ENCODE data around the gene KRT24. TPM values are rescaled to one million over a fixed set of nuclear protein-coding genes. Genes with fewer than 3 reads are reported as not detected.

Gene KRT24
- not detected in 2 replicates for total RNA-seq

DNA sequence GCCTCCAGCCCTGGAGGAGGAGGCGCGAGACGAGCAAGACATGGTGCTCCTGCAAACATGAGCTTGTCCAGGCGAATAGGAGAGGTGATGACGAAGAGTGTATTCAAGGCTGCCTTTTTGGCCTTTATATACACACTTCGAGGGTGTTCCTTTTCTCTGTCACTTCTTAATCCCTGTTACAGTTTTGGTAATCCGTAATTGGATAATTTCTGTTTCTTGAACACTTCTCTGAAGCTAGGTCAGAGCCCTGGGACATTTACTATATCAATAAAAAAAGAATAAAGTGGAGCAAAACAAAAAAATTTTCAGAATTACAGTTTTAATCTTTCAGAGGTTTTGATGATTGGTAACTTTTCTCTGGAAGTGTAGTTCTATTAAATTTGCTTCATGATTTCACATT lies at the start of gene KRT24:
Gene KRT24, minus strand, starts transcription at position 101 of the 400 bp plus-strand sequence. Its CDS starts 59 bp downstream, at position 42.

DNA sequence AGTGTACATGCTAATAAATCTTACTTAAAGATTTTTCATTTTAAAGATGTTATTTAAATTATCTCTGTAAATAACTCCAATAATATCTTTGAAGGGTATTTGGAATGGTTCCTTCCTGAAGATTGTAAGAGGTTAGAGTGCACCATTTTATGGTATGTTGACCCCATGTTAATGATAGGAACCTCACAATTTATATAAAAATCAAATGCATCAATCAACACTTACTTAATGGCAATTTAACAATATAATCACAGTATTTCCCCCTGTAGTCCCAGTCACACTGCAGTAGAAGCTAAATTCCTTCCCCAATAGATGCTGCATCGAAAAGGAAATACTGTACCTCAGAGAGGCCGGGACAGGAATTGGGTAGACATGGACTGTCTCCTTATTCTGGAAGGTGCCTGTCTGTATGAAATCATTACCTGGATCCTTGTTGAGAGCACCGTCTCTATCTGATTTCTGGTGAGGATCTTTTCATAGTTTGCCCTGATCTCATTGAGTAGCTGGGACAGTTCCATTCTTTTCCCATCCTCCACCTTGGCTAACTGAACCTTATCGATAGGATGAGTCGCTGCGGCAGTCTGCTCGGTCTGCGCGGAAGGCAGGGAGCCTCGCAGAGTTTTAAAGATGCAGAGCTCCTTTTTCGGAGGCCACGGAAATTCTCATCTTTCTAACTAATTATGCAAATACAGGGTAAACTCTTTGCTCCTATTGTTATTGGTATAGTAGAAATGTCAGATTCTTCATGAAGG lies 38.8 kb downstream of the KRT24 start, which contains the start of gene KRT222:
Gene KRT222, minus strand, starts transcription at position 596 of the 752 bp plus-strand sequence. Its CDS starts 78 bp downstream, at position 518.

Other genes starting within 250 kb of the KRT24 start
- under 0.01 TPM in 1 of 2 replicates, not detected in the other for gene TNS4, start 202.1 kb downstream of the KRT24 start, total RNA-seq
- 0.13 TPM in 1 of 2 replicates, not detected in the other for gene CCR7, start 138.3 kb downstream of the KRT24 start, total RNA-seq
- gene SMARCE1, start 55.9 kb downstream of the KRT24 start, total RNA-seq: 92.3 and 94.1 TPM in 2 replicates
- gene KRT222, start 38.6 kb downstream of the KRT24 start, total RNA-seq: not detected in 2 replicates
- not detected in 2 replicates for gene KRT25, start 51.6 kb upstream of the KRT24 start, total RNA-seq
- not detected in 2 replicates for gene KRT26, start 68.4 kb upstream of the KRT24 start, total RNA-seq
- gene KRT27, start 78.8 kb upstream of the KRT24 start, total RNA-seq: not detected in 2 replicates
- not detected in 2 replicates for gene KRT28, start 96.2 kb upstream of the KRT24 start, total RNA-seq
- 3.0 and 3.8 TPM in 2 replicates for gene KRT10, start 118.9 kb upstream of the KRT24 start, total RNA-seq
- gene KRT12, start 163.5 kb upstream of the KRT24 start, total RNA-seq: not detected in 2 replicates
- gene KRT20, start 181.5 kb upstream of the KRT24 start, total RNA-seq: not detected in 2 replicates
- gene KRT23, start 233.9 kb upstream of the KRT24 start, total RNA-seq: not detected in 2 replicates

Data from aortic smooth muscle cell (primary cell).